HuH-7 (cell line): ENCODE results near the gene MBD3L4.
"Not testable (repeated sequence)": the region's sequence is repeated elsewhere in the genome, so short reads cannot be mapped to it uniquely, and the experiment has no call there.

Experiments used
- DNase-seq: peaks from one replicate; pipeline ENCODE4 v3.0.0; 2011; ENCODE audit warnings: low spot score

Gene MBD3L4

GRCh38 chr19:7040079-7040478 is at the start of gene MBD3L4:
TSS of gene MBD3L4 (minus strand) at chr19:7040179. CDS start at chr19:7040144, 35 bp downstream.
- not testable (repeated sequence) for DNase-seq

GRCh38 chr19:7088999-7089398 is 49.0 kb upstream of the MBD3L4 start:
- no peak for DNase-seq

DNA sequence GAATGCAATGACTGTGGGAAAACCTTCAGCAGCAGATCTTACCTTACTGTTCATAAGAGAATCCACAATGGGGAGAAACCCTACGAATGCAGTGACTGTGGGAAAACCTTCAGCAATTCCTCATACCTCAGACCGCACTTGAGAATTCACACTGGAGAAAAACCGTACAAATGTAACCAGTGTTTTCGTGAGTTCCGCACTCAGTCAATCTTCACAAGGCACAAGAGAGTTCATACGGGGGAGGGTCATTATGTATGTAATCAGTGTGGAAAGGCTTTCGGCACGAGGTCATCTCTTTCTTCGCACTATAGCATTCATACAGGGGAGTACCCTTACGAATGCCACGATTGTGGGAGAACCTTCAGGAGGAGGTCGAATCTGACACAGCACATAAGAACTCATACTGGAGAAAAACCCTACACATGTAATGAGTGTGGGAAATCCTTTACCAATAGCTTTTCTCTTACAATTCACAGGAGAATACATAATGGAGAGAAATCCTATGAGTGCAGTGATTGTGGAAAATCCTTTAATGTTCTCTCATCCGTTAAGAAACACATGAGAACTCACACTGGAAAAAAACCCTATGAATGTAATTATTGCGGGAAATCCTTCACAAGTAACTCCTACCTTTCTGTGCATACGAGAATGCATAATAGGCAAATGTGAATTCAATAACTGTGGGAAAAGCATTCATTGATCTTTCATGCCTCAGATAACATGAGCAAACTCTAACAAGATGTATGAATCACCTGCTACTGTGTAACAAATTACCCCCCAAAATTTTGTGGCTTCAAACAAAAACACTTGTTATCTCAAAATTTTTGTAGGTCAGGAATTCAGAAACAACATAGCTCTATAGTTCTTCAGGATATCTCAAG is 43.3 kb upstream of the MBD3L4 start:
- DNase-seq: no peak

- no peak for DNase-seq
Measured at GRCh38 chr19:7078008-7078407, 38.0 kb upstream of the MBD3L4 start.

- DNase-seq: no peak
Measured at GRCh38 chr19:7076151-7076550, 36.2 kb upstream of the MBD3L4 start.

DNA sequence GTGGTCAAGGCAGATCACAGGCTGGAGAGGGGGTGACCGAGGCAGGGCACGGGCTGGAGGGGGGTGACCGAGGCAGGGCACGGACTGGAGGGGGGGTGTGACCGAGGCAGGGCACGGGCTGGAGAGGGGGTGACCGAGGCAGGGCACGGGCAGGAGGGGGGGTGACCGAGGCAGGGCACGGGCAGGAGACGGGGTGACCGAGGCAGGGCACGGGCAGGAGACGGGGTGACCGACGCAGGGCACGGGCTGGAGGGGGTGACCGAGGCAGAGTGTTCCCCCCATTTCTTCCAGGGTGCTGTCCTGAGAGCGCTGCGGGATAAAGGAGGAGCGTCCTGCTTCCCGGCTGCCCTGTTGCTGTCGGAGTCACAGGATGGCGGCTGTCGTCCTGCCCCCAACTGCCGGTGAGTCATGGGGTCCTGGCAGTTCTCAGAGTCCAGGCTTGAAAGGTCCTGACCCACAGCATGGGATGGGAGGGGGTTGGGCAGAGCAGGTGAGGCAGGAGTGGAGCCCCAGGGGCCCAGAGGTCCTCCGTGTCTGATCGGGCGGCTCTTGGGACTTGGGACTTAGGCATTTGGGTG is 34.8 kb upstream of the MBD3L4 start:
- no peak for DNase-seq

DNA sequence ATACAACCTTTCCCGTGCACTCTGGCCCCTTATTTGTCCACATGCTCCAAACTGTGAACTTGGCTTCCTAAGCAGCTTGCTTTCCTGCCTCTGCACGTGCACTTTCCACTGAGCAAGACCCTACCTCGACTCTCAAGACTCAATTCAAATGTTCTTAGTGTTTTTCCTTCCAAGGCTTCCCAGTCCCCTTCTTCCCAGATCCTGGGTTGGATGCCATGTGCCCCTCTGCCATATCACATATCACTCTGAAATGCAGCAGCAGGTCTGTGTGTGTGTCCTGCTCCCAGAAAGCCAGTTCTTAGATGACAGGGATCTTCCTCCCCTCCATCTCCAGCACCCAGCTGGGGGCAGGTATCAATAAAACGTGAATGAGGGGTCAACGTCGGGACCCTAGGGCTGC is 32.6 kb upstream of the MBD3L4 start:
- no peak for DNase-seq

GRCh38 chr19:7069904-7070226 is 29.9 kb upstream of the MBD3L4 start:
- no peak for DNase-seq

DNA sequence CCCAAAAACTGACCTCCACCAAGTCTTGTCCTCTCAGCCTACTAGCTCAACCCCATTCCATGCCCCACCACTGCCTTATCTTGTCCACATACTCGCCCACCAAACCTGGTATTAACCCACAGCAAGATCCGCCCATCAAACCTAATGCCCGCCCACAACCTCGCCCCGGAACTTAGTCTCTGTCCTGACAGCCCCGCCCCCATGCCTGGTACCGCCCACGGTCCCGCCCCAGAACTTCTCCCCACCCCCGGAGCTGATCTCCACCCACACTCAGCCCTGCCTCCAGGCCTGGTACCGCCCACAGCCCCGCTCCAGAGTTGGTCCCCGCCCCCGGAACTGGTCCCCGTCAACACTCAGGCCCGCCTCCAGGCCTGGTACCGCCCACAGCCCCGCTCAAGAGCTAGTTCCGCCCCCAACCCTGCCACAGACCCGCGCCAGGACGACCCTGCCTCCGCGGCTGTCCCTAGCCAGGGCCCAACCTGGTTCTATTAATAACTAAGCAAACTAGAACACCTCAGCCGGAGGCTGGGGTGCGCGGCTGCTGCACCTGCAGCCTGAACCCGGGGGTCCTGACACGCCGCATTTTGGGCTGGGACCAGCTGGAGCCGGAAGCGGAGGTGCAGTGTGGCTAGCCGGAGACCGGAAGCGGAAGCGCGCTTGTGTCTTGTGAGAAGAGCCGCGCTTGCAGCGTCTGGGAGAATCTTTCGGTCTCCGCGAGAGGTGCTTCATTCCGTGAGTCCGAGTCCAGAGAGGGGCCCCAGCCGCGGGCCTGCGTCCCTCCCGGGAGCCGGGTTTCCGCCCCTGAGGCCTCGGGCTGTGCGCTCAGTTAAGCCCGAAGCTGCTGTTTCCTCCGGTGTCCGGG is 29.3 kb upstream of the MBD3L4 start, which contains the start of gene ZNF557:
Gene ZNF557, plus strand, starts transcription at position 662 of the 862 bp plus-strand sequence. CDS start 5,372 bp downstream, outside the sequence.
- peak; percentile 77 for DNase-seq

GRCh38 chr19:7068599-7068998 is 28.6 kb upstream of the MBD3L4 start:
- no peak for DNase-seq

DNA sequence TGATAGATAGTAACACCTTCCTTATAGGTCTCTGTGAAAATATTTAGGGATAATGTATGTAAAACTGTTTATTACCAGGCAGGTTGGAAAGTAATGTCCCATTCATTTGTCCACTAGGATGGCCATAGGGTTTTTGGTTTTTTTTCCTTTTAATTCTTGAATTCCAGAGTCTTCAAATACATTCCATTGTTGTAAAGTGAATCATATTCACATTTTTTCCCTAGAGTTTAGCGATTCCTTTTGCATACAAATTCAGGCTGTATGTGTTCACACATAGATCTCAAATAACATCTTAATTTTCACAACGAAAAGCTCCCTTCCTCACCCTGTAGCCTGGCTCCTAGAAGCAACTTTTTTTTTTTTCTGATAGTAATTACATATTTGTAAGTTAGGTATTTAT is 27.7 kb upstream of the MBD3L4 start:
- DNase-seq: no peak

DNA sequence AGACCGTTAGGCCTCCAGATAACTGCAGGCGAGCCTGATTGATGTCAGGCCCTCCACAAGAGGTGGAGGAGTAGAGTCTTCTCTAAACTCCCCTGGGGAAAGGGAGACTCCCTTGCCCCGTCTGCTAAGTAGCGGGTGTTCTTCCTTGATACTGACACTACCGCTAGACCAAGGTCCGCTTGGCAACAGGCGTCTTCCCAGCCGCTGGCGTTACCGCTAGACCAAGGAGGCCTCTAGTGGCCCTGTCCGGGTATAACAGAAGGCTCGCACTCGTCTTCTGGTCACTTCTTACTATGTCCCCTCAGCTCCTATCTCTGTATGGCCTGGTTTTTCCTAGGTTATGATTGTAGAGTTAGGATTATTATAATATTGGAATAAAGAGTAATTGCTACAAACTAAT is 27.1 kb upstream of the MBD3L4 start:
- DNase-seq: not testable (repeated sequence)

- DNase-seq: no peak
Measured at GRCh38 chr19:7063764-7064418, 23.9 kb upstream of the MBD3L4 start.

DNA sequence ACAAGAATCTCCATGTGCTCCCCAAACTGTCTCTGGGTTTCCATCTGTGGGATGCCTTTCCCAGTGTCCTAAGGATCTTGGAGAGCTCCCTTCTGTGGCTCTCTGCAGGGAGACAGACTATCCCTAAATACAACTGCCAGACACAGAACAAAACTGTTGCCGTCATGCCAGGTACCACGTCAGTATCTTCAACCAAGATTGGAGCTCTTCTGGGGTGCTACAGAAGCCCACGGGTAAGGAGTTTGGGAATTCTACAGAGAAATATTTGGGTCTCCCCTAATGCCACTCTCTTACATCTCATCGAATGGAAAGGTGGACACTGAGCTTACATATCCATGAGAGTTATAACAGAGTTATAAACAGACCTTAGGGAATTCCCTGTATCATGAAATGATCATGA is 23.4 kb upstream of the MBD3L4 start:
- DNase-seq: no peak

DNA sequence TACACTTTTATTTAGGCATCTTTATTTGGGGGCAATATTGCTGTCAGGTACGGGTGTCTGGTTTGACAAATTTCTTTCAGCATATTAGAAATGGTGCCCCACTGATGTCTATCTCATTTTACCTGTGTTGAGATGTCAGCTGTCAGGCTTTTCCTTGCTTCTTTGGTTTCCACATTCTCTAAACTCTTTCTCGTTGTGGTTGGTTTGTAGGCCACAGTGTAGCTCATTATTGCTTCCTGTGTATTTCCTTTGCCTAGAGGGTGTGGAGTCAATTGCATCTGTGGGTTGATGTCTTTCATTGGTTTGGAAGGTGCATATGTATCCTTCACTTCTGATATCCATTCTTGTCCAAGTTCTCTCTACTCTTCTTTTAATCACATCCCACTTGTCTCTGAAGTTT is 20.0 kb upstream of the MBD3L4 start:
- not testable (repeated sequence) for DNase-seq

DNA sequence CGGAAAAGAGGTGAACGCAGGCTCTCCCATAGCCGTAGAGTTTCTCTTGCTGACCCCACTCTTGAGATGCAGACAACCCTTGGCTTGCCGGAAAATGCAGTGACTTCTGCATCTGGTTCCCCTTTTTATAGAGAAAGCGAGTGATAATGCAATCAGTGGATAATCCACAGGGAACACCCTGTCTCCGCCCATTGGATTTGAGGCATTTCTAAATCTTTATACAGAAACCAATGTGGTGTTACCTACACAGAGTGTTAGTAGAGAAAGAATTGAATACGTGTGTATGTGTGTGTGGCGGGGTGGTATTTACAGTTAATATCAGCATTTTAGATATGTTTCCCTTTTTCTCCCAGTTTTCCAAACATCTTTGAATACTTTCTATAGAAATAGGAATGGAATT is 18.6 kb upstream of the MBD3L4 start, which contains the start of gene MBD3L3:
Gene MBD3L3, minus strand, starts transcription at position 101 of the 400 bp plus-strand sequence. Its CDS starts 71 bp downstream, at position 30.
- not testable (repeated sequence) for DNase-seq

- not testable (repeated sequence) for DNase-seq
Measured at GRCh38 chr19:7056371-7056770, 16.4 kb upstream of the MBD3L4 start.

DNA sequence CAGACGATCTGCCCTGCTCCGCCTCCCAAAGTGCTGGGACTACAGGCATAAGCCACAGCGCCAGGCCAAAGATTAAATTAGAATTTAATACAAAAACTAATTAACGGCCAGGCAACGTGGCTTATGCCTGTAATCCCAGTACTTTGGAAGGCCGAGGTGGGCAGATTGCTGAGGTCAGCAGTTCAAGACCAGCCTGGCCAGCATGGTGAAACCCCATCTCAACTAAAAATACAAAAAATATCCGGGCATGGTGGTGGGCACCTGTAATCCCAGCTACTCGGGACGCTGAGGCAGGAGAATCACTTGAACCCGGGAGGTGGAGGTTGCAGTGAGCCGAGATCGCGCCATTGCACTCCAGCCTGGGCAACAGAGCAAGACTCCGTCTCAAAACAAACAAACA is 15.7 kb upstream of the MBD3L4 start:
- not testable (repeated sequence) for DNase-seq

- not testable (repeated sequence) for DNase-seq
Measured at GRCh38 chr19:7054635-7055368, 14.8 kb upstream of the MBD3L4 start.

GRCh38 chr19:7052896-7053295 is 12.9 kb upstream of the MBD3L4 start:
- DNase-seq: not testable (repeated sequence)

GRCh38 chr19:7051421-7051820 is 11.4 kb upstream of the MBD3L4 start:
- DNase-seq: not testable (repeated sequence)
